GM21737 (cell line): ENCODE results near the gene ISCU.

Source experiments
- ATAC-seq: cut with Tn5 transposase; IDR thresholded peaks from one replicate; pipeline ENCODE4 v1.9.1; 2021; ENCODE audit warnings: mild to moderate bottlenecking, moderate library complexity; ENCODE audit not compliant: unreplicated experiment

The ISCU gene

GRCh38 chr12:108602209-108602705 lies 39.9 kb downstream of the ISCU start:
- no peak for ATAC-seq

- no peak for ATAC-seq
Measured at GRCh38 chr12:108602976-108603704, 40.7 kb downstream of the ISCU start.

DNA sequence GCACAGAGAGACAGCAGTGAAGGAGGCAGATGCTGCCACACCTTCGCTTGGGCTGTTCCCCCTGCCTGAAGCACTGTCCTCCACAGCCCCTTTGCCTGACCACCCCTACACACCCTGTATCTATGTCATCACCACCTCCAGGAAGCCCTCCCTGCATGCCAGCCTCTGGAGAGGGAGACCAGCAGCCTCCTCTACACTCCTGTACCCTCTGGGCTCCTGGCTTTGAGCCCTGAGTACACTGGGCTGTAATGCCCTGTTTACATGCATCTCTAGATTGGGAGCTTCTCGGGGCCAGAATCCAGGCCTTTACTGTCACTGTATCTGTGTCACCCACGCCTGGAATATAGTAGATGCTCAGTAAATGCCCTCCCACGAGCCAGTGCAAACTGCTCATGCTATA lies 41.3 kb downstream of the ISCU start:
- ATAC-seq = no peak

- ATAC-seq = no peak
Measured at GRCh38 chr12:108604208-108604941, 42.0 kb downstream of the ISCU start.

DNA sequence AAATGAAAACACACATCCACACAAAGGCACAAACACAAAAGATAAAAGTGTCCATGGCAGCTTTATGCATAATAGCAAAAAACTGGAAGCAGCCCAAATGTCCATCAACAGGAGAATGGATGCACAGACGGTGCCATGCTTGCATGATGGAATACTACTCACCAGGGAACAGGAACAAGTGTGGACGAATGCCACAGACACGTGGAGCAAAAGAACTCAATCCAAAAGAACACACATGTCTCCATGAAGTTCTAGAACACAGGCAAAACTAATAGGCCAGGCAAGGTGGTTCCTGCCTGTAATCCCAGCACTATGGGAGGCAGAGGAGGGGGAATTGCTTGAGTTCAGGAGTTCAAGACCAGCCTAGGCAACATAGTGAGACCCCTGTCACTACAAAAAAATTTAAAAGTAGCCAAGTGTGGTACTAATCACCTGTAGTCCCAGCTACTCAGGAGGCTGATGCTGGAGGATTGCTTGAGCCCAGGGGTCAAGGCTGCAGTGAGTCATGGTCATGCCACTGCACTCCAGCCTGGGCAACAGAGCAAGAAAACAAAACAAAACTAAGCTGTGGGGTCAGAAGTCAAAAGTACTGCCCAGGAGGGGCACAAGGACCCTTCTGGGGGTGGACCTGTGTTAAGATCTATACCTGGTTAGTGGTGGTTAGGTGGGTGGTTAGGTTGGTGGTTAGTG lies 42.7 kb downstream of the ISCU start:
- ATAC-seq = no peak

DNA sequence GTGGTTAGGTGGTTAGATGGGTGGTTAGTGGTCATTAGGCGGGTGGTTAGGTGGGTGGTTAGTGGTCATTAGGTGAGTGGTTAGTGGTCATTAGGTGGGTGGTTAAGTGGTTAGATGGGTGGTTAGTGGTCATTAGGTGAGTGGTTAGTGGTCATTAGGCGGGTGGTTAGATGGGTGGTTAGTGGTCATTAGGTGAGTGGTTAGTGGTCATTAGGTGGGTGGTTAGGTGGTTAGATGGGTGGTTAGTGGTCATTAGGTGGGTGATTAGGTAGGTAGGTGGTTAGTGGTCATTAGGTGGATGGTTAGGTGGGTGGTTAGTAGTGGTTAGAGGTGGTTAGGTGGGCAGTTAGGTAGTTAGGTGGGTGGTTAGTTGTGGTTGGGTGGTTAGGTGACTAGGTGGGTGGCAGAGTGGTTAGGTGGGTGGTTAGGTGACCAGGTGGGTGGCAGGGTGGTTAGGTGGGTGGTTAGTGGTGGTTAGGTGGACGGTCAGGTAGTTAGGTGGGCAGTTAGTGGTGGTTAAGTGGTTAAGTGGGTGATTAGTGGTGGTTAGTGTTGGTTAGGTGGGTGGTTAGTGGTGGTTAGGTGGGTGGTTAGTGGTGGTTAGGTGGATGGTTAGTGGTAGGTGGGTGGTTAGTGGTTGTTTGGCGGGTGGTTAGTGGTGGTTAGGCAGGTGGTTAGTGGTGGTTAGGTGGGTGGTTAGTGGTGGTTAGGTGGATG lies 43.5 kb downstream of the ISCU start:
- no peak for ATAC-seq

DNA sequence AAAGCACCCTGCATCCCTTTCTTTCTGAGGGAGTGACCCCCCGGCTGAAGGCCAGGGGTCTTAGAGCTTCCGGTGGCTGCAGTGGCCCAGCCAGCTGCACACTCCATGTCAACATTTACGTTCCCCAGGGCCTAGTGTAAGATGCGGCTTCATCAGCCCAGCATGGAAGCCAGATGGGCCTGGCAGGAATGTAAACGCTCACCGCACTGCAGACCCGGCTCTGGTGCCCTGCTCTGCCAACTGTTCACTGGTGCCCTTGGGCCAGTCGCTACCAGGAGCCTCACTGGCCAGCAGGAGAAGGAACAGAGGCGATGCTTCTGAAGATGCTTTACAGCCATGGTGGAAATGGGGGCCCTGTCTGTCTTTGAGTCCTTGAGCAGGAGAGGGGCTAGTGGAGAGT lies 44.1 kb downstream of the ISCU start:
- no peak for ATAC-seq

- ATAC-seq = no peak
Measured at GRCh38 chr12:108607981-108608600, 45.7 kb downstream of the ISCU start.

DNA sequence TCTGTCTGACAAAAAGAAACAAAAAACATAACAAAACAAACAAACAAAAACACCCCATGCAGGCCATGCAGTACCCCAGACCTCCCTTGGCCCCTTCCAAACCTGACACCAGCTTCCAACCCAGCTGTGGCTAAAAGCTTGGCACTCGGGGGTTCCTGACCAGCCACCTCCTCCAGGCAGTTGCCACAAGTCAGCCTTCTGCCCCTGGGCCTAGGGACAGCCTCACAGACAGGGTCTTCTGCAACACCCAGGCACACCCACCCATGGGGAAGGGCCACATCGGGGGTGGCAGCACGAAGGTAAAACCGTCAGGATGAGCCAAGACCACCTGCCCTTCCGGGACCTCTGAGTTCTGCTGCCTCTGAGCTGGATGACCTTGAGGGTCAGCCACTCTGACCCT lies 46.2 kb downstream of the ISCU start:
- no peak for ATAC-seq

- ATAC-seq = no peak
Measured at GRCh38 chr12:108609537-108610335, 47.3 kb downstream of the ISCU start.

DNA sequence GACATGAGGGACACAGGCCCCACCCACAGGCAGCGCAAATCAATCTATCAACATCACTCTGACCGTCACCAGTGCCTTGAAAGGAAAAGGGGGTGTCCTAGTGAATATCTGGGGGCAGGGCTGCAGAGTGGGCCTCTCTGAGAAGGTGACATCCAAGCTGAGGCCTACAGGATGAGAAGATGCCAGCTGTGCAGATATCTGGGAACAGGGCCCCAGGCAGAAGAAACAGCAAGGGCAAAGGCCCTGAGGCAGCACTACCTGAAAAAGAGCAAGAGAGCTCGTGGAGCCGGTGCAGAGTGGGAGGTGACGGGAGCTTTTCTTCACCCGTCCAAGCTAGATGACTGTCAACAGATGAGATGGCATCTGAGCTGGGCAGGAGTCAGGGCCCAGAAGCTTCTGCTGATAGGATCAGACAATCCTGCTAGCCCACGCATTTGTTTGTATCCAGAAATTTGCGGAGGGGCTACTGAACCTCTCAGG lies 48.0 kb downstream of the ISCU start:
- ATAC-seq = no peak

- ATAC-seq = no peak
Measured at GRCh38 chr12:108610856-108611605, 48.6 kb downstream of the ISCU start.

DNA sequence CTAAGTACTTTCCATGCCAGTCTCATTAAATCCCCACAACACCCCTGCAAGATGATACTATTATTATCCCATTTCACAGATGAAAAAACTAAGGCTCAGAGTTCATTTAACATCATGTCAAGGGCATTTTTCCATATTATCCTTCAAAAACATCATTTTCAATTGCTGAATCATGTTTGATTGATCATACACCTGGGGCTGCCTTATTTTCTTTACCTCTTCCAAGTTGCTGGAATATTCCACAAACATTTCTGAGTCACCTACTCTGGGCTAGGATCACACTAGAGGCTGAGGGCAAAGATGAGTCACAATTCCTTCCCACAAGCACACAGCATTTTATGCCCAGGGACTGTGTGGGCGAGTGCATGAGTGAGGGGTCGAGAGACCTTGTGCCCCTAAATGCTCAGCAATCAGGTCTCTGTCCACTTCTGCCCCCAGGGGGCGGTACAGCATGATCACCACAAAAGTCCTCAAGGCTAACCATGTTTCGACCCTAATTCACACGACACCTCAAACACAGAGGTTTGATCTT lies 49.6 kb downstream of the ISCU start:
- ATAC-seq = no peak

- ATAC-seq = no peak
Measured at GRCh38 chr12:108612788-108613282, 50.4 kb downstream of the ISCU start.

GRCh38 chr12:108613548-108613947 lies 51.2 kb downstream of the ISCU start:
- ATAC-seq = no peak

DNA sequence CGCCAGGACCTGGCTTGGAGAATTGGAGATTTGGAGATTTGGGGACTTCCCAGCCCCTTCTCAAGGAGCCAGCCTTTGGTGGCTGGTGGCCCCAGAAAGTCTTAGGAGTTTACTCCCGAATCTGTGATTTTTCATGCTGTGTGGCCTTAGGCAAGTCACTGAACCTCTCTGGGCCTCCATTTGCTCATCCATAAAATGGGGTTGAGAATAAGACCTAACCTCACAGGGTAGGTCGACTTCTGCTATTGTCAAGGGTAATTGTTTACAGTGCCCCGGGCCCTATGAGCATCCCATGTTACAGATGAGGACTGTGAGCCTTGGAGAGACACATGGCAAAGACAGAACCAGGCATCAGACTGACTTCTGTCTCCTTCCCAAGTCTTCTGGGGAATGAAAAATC lies 51.6 kb downstream of the ISCU start:
- no peak for ATAC-seq

DNA sequence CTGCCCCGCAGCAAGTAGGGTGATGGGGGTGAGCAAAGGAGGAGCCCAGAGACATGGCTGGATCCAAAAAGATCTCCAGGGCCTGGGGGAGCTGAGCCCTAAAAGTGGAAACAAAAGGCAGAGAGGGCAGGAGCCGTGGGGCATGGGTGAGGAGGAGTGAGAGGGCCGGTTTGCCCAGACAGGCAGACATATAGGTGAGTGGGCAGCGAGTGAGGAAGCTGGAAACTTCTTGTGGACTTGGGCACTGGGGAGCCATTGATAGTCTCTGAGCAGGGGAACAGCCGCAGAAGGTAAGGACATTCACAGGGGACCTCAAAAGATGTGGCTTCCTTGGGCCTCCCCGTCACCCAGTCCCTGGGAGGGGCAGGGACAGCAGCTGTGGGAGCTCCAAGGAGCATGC lies 52.2 kb downstream of the ISCU start:
- no peak for ATAC-seq

DNA sequence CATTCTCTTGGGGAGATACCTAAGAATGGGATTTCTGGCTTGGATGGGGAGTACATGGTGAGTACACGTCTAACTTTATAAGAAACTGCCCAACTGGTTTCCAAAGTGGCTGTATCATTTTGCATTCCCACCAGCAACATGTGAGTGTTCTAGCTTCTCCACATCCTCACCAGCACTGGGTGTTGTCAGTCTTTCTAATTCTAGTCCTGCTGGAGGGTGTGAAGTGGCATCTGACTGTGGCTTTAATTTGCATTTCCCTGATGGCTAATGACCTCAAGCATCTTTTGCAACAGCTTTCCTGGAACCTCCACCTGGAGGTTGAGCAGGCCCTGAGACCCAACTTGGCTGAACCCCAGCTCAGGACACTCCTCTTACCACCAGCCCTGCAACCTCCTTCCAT lies 53.5 kb downstream of the ISCU start:
- no peak for ATAC-seq

DNA sequence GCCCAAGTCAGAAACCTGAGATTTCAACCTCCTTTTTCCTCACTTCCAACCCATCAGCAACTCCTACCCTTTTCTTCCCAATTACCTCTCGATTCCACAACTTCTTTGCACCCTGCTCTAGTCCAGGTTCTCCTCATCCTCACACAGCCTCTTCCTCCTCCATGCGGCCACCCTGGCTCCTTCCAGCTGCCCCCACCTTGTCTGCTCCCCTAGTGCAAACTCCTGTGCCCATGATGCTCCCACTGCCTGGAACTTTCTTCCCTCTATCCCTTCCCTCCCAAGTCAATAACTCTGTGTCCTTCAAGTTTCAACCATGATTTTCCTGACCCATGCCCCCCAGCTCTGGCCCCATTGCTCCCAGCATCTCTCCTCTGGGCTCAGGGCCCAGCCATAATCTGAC lies 54.0 kb downstream of the ISCU start:
- no peak for ATAC-seq
